HEK293 (cell line): Measurements from ENCODE around the gene TOMM7.

Source experiments
- CTCF ChIA-PET: fragments of 350-600 bp; formaldehyde crosslinking; extraction: SDS; loops from one replicate; lab custom pipeline; 2021; ENCODE audit warnings: antibody characterized with exemption; lab: Yijun Ruan, JAX
- POLR2A ChIA-PET: fragments of 300-600 bp; formaldehyde crosslinking; extraction: SDS; loops from one replicate; lab custom pipeline; 2020; ENCODE audit warnings: antibody characterized with exemption, inconsistent platforms; lab: Yijun Ruan, JAX
- H3K27ac ChIP-seq: fragments of 200-500 bp; sonication (Bioruptor generic); 2 replicates; pipeline ENCODE4 v1.5.1; 2014; ENCODE audit warnings: low read depth, low read length, control low read depth, inconsistent platforms; ENCODE audit errors: extremely low read depth
- H3K36me3 ChIP-seq, 2 experiments: fragments of 200-500 bp in 1 of 2; sonication (Bioruptor generic) in 1 of 2; 1 replicate in 1 of 2; 2 replicates in 1 of 2; pipeline ENCODE4 v1.5.1; 2014 to 2017; ENCODE audit warnings: inconsistent platforms in 2 of 2, low read length in 2 of 2; ENCODE audit not compliant: control insufficient read depth in 2 of 2, insufficient read depth in 1 of 2
- H3K4me1 ChIP-seq: fragments of 200-500 bp; sonication (Bioruptor generic); 2 replicates; pipeline ENCODE4 v1.5.1; 2014; ENCODE audit warnings: mild to moderate bottlenecking, low read length, inconsistent platforms; ENCODE audit not compliant: control insufficient read depth, insufficient read depth
- H3K4me3 ChIP-seq: 2 replicates; pipeline ENCODE4 v1.5.1; 2011; ENCODE audit warnings: low read depth, mild to moderate bottlenecking, control low read depth, low read length, moderate library complexity
- H3K9me3 ChIP-seq: fragments of 200-500 bp; sonication (Bioruptor generic); 2 replicates; pipeline ENCODE4 v1.5.1; 2014; ENCODE audit warnings: low read depth, low read length, inconsistent platforms; ENCODE audit not compliant: control insufficient read depth, insufficient read depth
- GLIS1 ChIP-seq: fragments of 450-650 bp; formaldehyde crosslinking; IDR thresholded peaks from 2 replicates; pipeline ENCODE4 v1.5.1; 2016; ENCODE audit warnings: missing biosample characterization, missing genetic modification characterization
- PRDM1 ChIP-seq: fragments of 450-650 bp; formaldehyde crosslinking; IDR thresholded peaks from 2 replicates; pipeline ENCODE4; 2016; ENCODE audit warnings: missing biosample characterization, missing genetic modification characterization
- SCRT1 ChIP-seq: fragments of 450-650 bp; formaldehyde crosslinking; IDR thresholded peaks from 2 replicates; pipeline ENCODE4 v1.5.1; 2016; ENCODE audit warnings: missing biosample characterization, missing genetic modification characterization, borderline replicate concordance
- ZBTB1 ChIP-seq: fragments of 450-650 bp; formaldehyde crosslinking; IDR thresholded peaks from 2 replicates; pipeline ENCODE4 v1.5.1; 2016; ENCODE audit warnings: missing biosample characterization, missing genetic modification characterization
- ZBTB17 ChIP-seq: fragments of 450-650 bp; formaldehyde crosslinking; IDR thresholded peaks from 2 replicates; pipeline ENCODE4 v1.5.1; 2016; ENCODE audit warnings: missing biosample characterization, missing genetic modification characterization
- ZBTB21 ChIP-seq: fragments of 450-650 bp; formaldehyde crosslinking; IDR thresholded peaks from 2 replicates; pipeline ENCODE4 v1.5.1; 2017; ENCODE audit warnings: missing biosample characterization, missing genetic modification characterization
- ZBTB6 ChIP-seq: fragments of 450-650 bp; formaldehyde crosslinking; IDR thresholded peaks from 2 replicates; pipeline ENCODE4 v1.5.1; 2017; ENCODE audit warnings: missing biosample characterization, missing genetic modification characterization
- ZNF112 ChIP-seq: fragments of 450-650 bp; formaldehyde crosslinking; IDR thresholded peaks from 2 replicates; pipeline ENCODE4 v1.5.0; 2017; ENCODE audit warnings: missing biosample characterization, missing genetic modification characterization
- ZNF214 ChIP-seq: fragments of 450-650 bp; formaldehyde crosslinking; IDR thresholded peaks from 2 replicates; pipeline ENCODE4 v1.5.1; 2017; ENCODE audit warnings: missing biosample characterization, mild to moderate bottlenecking, missing genetic modification characterization, borderline replicate concordance
- ZNF280D ChIP-seq: fragments of 450-650 bp; formaldehyde crosslinking; IDR thresholded peaks from 2 replicates; pipeline ENCODE4 v1.5.1; 2016; ENCODE audit warnings: missing biosample characterization, missing genetic modification characterization
- ZNF302 ChIP-seq: fragments of 450-650 bp; formaldehyde crosslinking; IDR thresholded peaks from 2 replicates; pipeline ENCODE4 v1.5.1; 2016; ENCODE audit warnings: missing biosample characterization, missing genetic modification characterization, low read depth
- ZNF311 ChIP-seq: fragments of 450-650 bp; formaldehyde crosslinking; IDR thresholded peaks from 2 replicates; pipeline ENCODE4 v1.5.1; 2017; ENCODE audit warnings: missing biosample characterization, missing genetic modification characterization, borderline replicate concordance
- ZNF366 ChIP-seq: fragments of 450-650 bp; formaldehyde crosslinking; conservative IDR thresholded peaks from 2 replicates; pipeline ENCODE4 v1.5.1; 2016; ENCODE audit warnings: missing biosample characterization, missing genetic modification characterization
- ZNF394 ChIP-seq: fragments of 450-650 bp; formaldehyde crosslinking; IDR thresholded peaks from 2 replicates; pipeline ENCODE4 v1.5.1; 2016; ENCODE audit warnings: missing biosample characterization, missing genetic modification characterization, mild to moderate bottlenecking, moderate library complexity, borderline replicate concordance
- ZNF529 ChIP-seq: fragments of 450-650 bp; formaldehyde crosslinking; IDR thresholded peaks from 2 replicates; pipeline ENCODE4 v1.5.1; 2017; ENCODE audit warnings: missing genetic modification characterization, missing biosample characterization; ENCODE audit not compliant: insufficient replicate concordance
- ZNF544 ChIP-seq: fragments of 450-650 bp; formaldehyde crosslinking; IDR thresholded peaks from 2 replicates; pipeline ENCODE4 v1.5.0; 2017; ENCODE audit warnings: missing biosample characterization, missing genetic modification characterization
- ZNF560 ChIP-seq: fragments of 450-650 bp; formaldehyde crosslinking; IDR thresholded peaks from 2 replicates; pipeline ENCODE4 v1.5.1; 2017; ENCODE audit warnings: missing biosample characterization, missing genetic modification characterization, borderline replicate concordance
- ZNF701 ChIP-seq: fragments of 450-650 bp; formaldehyde crosslinking; IDR thresholded peaks from 2 replicates; pipeline ENCODE4 v1.5.1; 2016; ENCODE audit warnings: missing biosample characterization, missing genetic modification characterization
- TF ChIP-seq, protein P1 (sequence below): fragments of 450-650 bp; formaldehyde crosslinking; IDR thresholded peaks from 2 replicates; pipeline ENCODE4 v1.5.1; 2016; ENCODE audit warnings: missing biosample characterization, missing genetic modification characterization
- TF ChIP-seq, protein P2 (sequence below): fragments of 450-650 bp; formaldehyde crosslinking; IDR thresholded peaks from 2 replicates; pipeline ENCODE4 v1.5.1; 2016; ENCODE audit warnings: missing biosample characterization, missing genetic modification characterization

TOMM7 gene

GRCh38 chr7:22833957-22834356 is 11.3 kb upstream of the TOMM7 start:
- H3K9me3 ChIP-seq = no peaks in the 10 kb centered on the region
- CTCF ChIA-PET = no interaction called here
- POLR2A ChIA-PET = no interaction called here
- peak; percentile 41; the same call in 1 of the 2 replicates for TF ChIP-seq GLIS1 (tag by site-specific recombination)
- peak; percentile 31; the same call in 1 of the 2 replicates for TF ChIP-seq ZNF394 (tag by site-specific recombination)
- 0 out of 2 replicates have a peak, but pooled peaks have one; percentile 16 for TF ChIP-seq PRDM1 (tag by site-specific recombination)
- no peak for TF ChIP-seq ZNF302 (tag by site-specific recombination)
- no peak overlapping the region for H3K4me3 ChIP-seq
- H3K36me3 ChIP-seq = no peaks in the 10 kb centered on the region
- peaks cover 8% of the 10 kb centered on the region for H3K4me1 ChIP-seq
- no peak overlapping the region for H3K27ac ChIP-seq

- POLR2A ChIA-PET = no interaction called here
- TF ChIP-seq ZNF701 = no peak
- TF ChIP-seq ZNF529 (tag by site-specific recombination) = no peak
- TF ChIP-seq ZBTB1 (tag by site-specific recombination) = no peak
- TF ChIP-seq SCRT1 (tag by site-specific recombination) = no peak
- TF ChIP-seq ZNF280D (tag by site-specific recombination) = no peak
- TF ChIP-seq ZNF366 (tag by site-specific recombination) = no peak
- no peak for TF ChIP-seq ZNF112 (tag by site-specific recombination)
- TF ChIP-seq ZNF544 (tag by site-specific recombination) = no peak
- no peak for TF ChIP-seq ZNF214
- TF ChIP-seq, protein P1, sequence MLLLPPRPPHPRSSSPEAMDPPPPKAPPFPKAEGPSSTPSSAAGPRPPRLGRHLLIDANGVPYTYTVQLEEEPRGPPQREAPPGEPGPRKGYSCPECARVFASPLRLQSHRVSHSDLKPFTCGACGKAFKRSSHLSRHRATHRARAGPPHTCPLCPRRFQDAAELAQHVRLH = no peak
- TF ChIP-seq ZBTB6 (tag by site-specific recombination) = no peak
- no peak for TF ChIP-seq ZNF311 (tag by site-specific recombination)
- TF ChIP-seq ZNF560 (tag by site-specific recombination) = no peak
- TF ChIP-seq, protein P2, sequence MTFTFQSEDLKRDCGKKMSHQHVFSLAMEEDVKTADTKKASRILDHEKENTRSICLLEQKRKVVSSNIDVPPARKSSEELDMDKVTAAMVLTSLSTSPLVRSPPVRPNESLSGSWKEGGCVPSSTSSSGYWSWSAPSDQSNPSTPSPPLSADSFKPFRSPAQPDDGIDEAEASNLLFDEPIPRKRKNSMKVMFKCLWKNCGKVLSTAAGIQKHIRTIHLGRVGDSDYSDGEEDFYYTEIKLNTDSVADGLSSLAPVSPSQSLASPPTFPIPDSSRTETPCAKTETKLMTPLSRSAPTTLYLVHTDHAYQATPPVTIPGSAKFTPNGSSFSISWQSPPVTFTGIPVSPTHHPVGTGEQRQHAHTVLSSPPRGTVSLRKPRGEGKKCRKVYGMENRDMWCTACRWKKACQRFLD (tag by site-specific recombination) = no peak
- no peak for TF ChIP-seq ZBTB17 (tag by site-specific recombination)
- no peak for TF ChIP-seq ZBTB21
- Histone ChIP-seq H3K9me3 (no peaks in the 10 kb centered on the region), H3K4me3 (no peak overlapping the region), H3K27ac (no peak overlapping the region), H3K4me1 (peaks cover 8% of the 10 kb centered on the region), H3K36me3 (no peaks in the 10 kb centered on the region)
- CTCF ChIA-PET = no interaction called here
Observed at GRCh38 chr7:22833113-22833855, 10.6 kb upstream of the TOMM7 start.
